Gastrocnemius medialis (tissue), 4 donors: ENCODE data around the gene NHERF2. TPM values are rescaled to one million over a fixed set of nuclear protein-coding genes. Genes with fewer than 3 reads are reported as not detected.

Experiments
- ATAC-seq, 2 donors: fragments of 150-250 bp; one replicate each; pipeline ENCODE4 v1.9.1; 2016
- DNase-seq, 2 donors: peaks; one replicate each; pipeline ENCODE4 v3.0.0-alpha.2; 2019
- H3K27ac ChIP-seq, 4 donors: fragments of 200-600 bp; sonication (generic); 1 replicate in 1 of 4; 2 replicates in 3 of 4; pipeline ENCODE4 v1.5.1; 2016 to 2018; ENCODE audit warnings: mild to moderate bottlenecking in 2 of 4, moderate library complexity in 1 of 4
- H3K27me3 ChIP-seq, 3 donors: fragments of 200-600 bp; sonication (generic) in 2 of 3; 1 replicate in 1 of 3; 2 replicates in 2 of 3; pipeline versions ENCODE4 v1.5.1 to v1.6.0; 2016 to 2019; ENCODE audit warnings: mild to moderate bottlenecking in 1 of 3, moderate library complexity in 1 of 3
- H3K36me3 ChIP-seq, 2 donors: fragments of 200-600 bp; sonication (generic) in 1 of 2; one replicate each; pipeline ENCODE4 v1.5.1; 2017 to 2018
- H3K4me1 ChIP-seq, 2 donors: fragments of 200-600 bp; sonication (generic) in 1 of 2; one replicate each; pipeline ENCODE4 v1.5.1; 2016 to 2017; ENCODE audit warnings: mild to moderate bottlenecking in 2 of 2
- H3K4me3 ChIP-seq, 4 donors: fragments of 200-600 bp; sonication (generic) in 3 of 4; 1 replicate in 1 of 4; 2 replicates in 3 of 4; pipeline ENCODE4 v1.5.1; 2016 to 2019; ENCODE audit warnings: mild to moderate bottlenecking in 2 of 4
- H3K9me3 ChIP-seq, 3 donors: fragments of 200-600 bp; sonication (generic) in 2 of 3; 1 replicate in 1 of 3; 2 replicates in 2 of 3; pipeline ENCODE4 v1.5.1; 2016 to 2019
- CTCF ChIP-seq, 5 experiments: fragments of 450-650 bp in 3 of 5; fragments of 200-600 bp in 2 of 5; sonication (generic) in 2 of 5; IDR thresholded peaks in 4 of 5; conservative IDR thresholded peaks in 1 of 5; 1 replicate in 4 of 5; 2 replicates in 1 of 5; pipeline ENCODE4 v1.5.1; 2016 to 2019; ENCODE audit warnings: antibody characterized with exemption in 5 of 5, mild to moderate bottlenecking in 3 of 5, moderate library complexity in 3 of 5
- POLR2A ChIP-seq, 2 donors: fragments of 450-650 bp; IDR thresholded peaks; one replicate each; pipeline ENCODE4 v1.6.1; 2017; ENCODE audit warnings: antibody characterized with exemption in 2 of 2, mild to moderate bottlenecking in 2 of 2, moderate library complexity in 2 of 2
- in situ Hi-C, 4 donors: fragments of 200-750 bp; cut with MboI; loops; one replicate each; pipeline versions ENCODE4 v1.15.0 to v1.8.0; 2017; ENCODE audit warnings: low sequenced_read_pairs in 4 of 4
- intact Hi-C: fragments of 100-400 bp; cut with DNase I; formaldehyde crosslinking; loops from one replicate; pipeline ENCODE4 v1.15.1; 2023; ENCODE audit warnings: low total_unique reads
- total RNA-seq, 4 donors: library from RNA; depleted of rRNA; stranded (reverse); fragments of >200 nt; gene quantifications; one replicate each; pipeline versions ENCODE4 v1.1.0 to v1.2.3, GENCODE V29; 2016

Gene NHERF2
- total RNA-seq, 4 donors from 2014 or later = 51.6 to 86.9 (median 74.4) TPM

GRCh38 chr16:2087748-2088631 lies 61.3 kb downstream of the NHERF2 start:
- ATAC-seq = no peak
- H3K36me3 ChIP-seq = peaks cover 0 to 81% of the 10 kb centered on the region in 2 donors
- H3K4me1 ChIP-seq = peaks cover 0 to 10% of the 10 kb centered on the region in 2 donors
- TF ChIP-seq CTCF (IDR thresholded peaks at IDR 0.05 in 4 of 5, conservative IDR thresholded peaks at IDR 0.05 in 1 of 5) (no peak), POLR2A (IDR thresholded peaks at IDR 0.05) (no peak)
- H3K9me3 ChIP-seq = no peaks in the 10 kb centered on the region
- no peak overlapping the region for H3K4me3 ChIP-seq
- intact Hi-C loops = no loop called here
- in situ Hi-C loops = no loop called here
- peak overlapping the region in 1 of 4 donors; percentile 96 for H3K27ac ChIP-seq
- DNase-seq = no peak
- H3K27me3 ChIP-seq = no peaks in the 10 kb centered on the region

Other genes starting within 250 kb of the NHERF2 start
- 100 to 1,000 TPM in 1 of 4 donors, 10 to 100 TPM in 3; 86.2 to 161 (median 88.3) TPM for gene SPSB3, start 244.3 kb upstream of the NHERF2 start, total RNA-seq
- 100 to 1,000 TPM in 1 of 4 donors, 10 to 100 TPM in 3; 77.3 to 163 (median 80.7) TPM for gene NUBP2, start 243.9 kb upstream of the NHERF2 start, total RNA-seq
- under 1 TPM in 2 of 4 donors, not detected in 2; 0.20 to 0.22 TPM for gene IGFALS, start 233.2 kb upstream of the NHERF2 start, total RNA-seq
- 100 to 1,000 TPM; 216 to 440 (median 261) TPM for gene HAGH, start 200.1 kb upstream of the NHERF2 start, total RNA-seq
- 10 to 100 TPM; 28.2 to 57.1 (median 49.1) TPM for gene FAHD1, start 199.7 kb upstream of the NHERF2 start, total RNA-seq
- not detected for gene MEIOB, start 154.7 kb upstream of the NHERF2 start, total RNA-seq
- not detected for gene HS3ST6, start 108.5 kb upstream of the NHERF2 start, total RNA-seq
- 10 to 100 TPM; 16.7 to 40.7 (median 35.2) TPM for gene MSRB1, start 83.7 kb upstream of the NHERF2 start, total RNA-seq
- 100 to 1,000 TPM; 116 to 354 (median 188) TPM for gene RPL3L, start 72.2 kb upstream of the NHERF2 start, total RNA-seq
- 1,000 to 10,000 TPM in 1 of 4 donors, 100 to 1,000 TPM in 3; 530 to 1,014 (median 743) TPM for gene NDUFB10, start 67.4 kb upstream of the NHERF2 start, total RNA-seq
- gene RPS2, start 62.1 kb upstream of the NHERF2 start, total RNA-seq = 1,000 to 10,000 TPM; 1,162 to 1,876 (median 1,684) TPM
- not detected for gene RNF151, start 60.0 kb upstream of the NHERF2 start, total RNA-seq
- 10 to 100 TPM; 48.2 to 79.5 (median 71.4) TPM for gene TBL3, start 54.8 kb upstream of the NHERF2 start, total RNA-seq
- gene NOXO1, start 45.4 kb upstream of the NHERF2 start, total RNA-seq = under 1 TPM in 2 of 4 donors, not detected in 2; 0.33 to 0.46 TPM
- gene GFER, start 42.7 kb upstream of the NHERF2 start, total RNA-seq = 10 to 100 TPM; 16.3 to 27.0 (median 20.1) TPM
- 1 to 10 TPM in 1 of 4 donors, not detected in 3; 2.3 TPM for gene SYNGR3, start 36.9 kb upstream of the NHERF2 start, total RNA-seq
- gene ZNF598, start 17.1 kb upstream of the NHERF2 start, total RNA-seq = 10 to 100 TPM; 57.0 to 92.2 (median 75.4) TPM
- not detected for gene NPW, start 7.1 kb upstream of the NHERF2 start, total RNA-seq
- 10 to 100 TPM in 1 of 4 donors, 1 to 10 TPM in 3; 3.5 to 13.6 (median 6.4) TPM for gene NTHL1, start 20.9 kb downstream of the NHERF2 start, total RNA-seq
- gene TSC2, start 21.1 kb downstream of the NHERF2 start, total RNA-seq = 10 to 100 TPM; 44.5 to 62.7 (median 53.8) TPM
- gene PKD1, start 109.0 kb downstream of the NHERF2 start, total RNA-seq = 100 to 1,000 TPM; 168 to 376 (median 339) TPM
- gene RAB26, start 121.7 kb downstream of the NHERF2 start, total RNA-seq = 1 to 10 TPM in 2 of 4 donors, not detected in 2; 1.3 to 4.2 TPM
- gene TRAF7, start 128.9 kb downstream of the NHERF2 start, total RNA-seq = 10 to 100 TPM; 39.5 to 71.4 (median 55.9) TPM
- under 1 TPM in 3 of 4 donors, not detected in 1; 0.07 to 0.51 (median 0.10) TPM for gene CASKIN1, start 169.7 kb downstream of the NHERF2 start, total RNA-seq
- 10 to 100 TPM; 40.3 to 77.0 (median 73.5) TPM for gene MLST8, start 178.6 kb downstream of the NHERF2 start, total RNA-seq
- gene BRICD5, start 184.0 kb downstream of the NHERF2 start, total RNA-seq = 1 to 10 TPM in 3 of 4 donors, under 1 TPM in 1; 0.15 to 2.2 (median 1.4) TPM
- gene PGP, start 187.9 kb downstream of the NHERF2 start, total RNA-seq = 10 to 100 TPM; 19.6 to 43.1 (median 25.6) TPM
- 10 to 100 TPM; 24.5 to 38.4 (median 27.0) TPM for gene E4F1, start 196.7 kb downstream of the NHERF2 start, total RNA-seq
- 1 to 10 TPM in 1 of 4 donors, under 1 TPM in 1, not detected in 2; 0.69 to 2.1 TPM for gene DNASE1L2, start 209.5 kb downstream of the NHERF2 start, total RNA-seq
- gene ECI1, start 224.7 kb downstream of the NHERF2 start, total RNA-seq = 100 to 1,000 TPM in 1 of 4 donors, 10 to 100 TPM in 3; 74.0 to 137 (median 79.3) TPM
- gene RNPS1, start 241.2 kb downstream of the NHERF2 start, total RNA-seq = 100 to 1,000 TPM; 158 to 222 (median 172) TPM